NCI-H524 treated with DMSO at 0.1 percent for 48 hours (cell line): ENCODE results near the gene MVK.

Experiments used
- DNase-seq: peaks from one replicate; lab custom pipeline; 2025; lab: John Stamatoyannopoulos, UW

The MVK gene

DNA sequence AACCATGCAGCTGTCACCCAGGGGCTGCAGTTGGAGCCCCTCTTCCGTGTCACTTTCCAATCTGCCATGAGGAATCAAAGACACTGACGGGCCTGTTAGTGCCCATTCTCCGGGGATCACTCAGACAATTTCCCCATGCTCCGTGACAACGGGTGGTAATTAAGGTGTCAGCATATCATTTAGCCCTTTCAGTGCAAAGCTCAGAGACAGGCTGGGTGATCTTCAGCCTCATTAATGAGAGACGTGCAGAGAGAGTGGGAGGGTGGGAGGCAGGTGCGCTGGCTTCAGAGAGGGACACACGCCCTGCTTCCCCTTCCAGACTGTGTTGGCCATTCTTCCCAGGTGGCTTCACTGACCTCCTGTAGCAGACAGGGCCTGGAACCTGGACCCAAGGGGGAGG lies 58.7 kb downstream of the MVK start:
- DNase-seq, result no peak

DNA sequence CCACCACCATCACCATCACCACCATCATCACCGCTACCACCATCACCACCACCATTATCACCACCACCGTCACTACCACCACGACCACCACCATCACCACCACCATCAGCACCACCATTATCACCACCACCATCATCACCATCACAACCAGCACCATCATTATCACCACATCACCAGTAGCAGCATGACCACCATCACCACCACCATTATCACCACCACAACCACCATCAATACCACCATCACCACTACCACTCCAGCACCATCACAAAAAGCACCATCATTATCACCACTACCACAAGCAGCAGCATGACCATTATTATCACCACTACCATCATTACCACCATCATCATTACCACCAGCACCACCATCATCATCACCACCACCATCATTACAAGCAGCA lies 62.1 kb downstream of the MVK start:
- no peak for DNase-seq

DNA sequence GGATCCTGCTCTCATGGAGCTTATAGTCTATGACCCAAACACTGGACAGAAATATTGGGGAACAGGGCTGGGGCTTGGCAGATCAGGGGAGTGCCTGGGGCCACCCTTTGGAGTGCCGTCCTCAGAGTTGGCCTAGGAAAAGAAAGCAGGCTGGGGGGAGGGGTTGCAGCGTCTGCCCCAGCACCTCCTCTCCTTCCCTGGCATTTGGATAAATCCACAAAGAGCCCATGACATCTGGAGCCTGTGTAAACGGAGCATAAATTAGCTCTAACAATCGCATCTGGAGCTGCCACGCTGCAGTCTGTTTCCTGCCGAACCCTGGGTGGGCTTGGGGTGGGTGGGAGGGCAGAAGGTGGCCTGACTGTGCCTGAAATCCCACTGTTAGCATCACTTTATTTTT lies 63.8 kb downstream of the MVK start:
- peak; percentile 83 for DNase-seq

DNA sequence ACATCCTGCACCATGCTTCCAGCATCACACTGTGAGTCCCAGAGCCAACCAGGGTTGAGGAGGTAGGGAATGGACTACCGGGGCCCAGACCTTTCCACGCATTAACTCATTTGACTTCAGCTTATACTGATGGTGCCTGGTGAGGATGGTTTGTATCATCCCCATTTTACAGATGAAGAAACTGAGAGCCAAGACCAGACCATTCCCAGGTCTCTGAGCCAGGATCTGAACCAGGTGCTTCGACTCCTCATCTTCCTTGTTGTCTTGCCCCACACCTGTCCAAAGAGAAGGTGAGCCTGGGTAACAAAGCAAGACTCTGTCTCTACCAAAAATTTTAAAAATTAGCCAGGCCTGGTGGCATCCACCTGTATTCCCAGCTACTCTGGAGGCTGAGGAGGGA lies 64.4 kb downstream of the MVK start:
- no peak for DNase-seq

DNA sequence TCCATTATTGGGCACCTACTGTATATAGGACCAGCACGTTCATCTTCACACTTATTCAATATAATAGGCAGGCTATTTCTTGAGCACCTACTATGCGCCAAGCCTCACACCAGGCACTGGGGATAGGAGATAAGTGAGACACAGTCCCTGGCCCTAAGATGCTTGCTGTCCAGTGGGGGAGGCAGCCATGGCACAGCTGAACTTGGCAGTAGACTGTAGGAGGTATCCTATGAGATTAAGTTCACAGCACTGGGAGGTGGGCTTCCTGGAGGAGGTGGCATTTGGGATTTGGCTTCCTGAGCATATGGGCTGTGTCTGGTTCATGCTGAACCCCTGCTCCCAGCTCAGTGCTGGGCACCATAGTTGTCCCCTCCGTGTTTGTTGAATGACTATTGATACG lies 65.1 kb downstream of the MVK start:
- no peak for DNase-seq

DNA sequence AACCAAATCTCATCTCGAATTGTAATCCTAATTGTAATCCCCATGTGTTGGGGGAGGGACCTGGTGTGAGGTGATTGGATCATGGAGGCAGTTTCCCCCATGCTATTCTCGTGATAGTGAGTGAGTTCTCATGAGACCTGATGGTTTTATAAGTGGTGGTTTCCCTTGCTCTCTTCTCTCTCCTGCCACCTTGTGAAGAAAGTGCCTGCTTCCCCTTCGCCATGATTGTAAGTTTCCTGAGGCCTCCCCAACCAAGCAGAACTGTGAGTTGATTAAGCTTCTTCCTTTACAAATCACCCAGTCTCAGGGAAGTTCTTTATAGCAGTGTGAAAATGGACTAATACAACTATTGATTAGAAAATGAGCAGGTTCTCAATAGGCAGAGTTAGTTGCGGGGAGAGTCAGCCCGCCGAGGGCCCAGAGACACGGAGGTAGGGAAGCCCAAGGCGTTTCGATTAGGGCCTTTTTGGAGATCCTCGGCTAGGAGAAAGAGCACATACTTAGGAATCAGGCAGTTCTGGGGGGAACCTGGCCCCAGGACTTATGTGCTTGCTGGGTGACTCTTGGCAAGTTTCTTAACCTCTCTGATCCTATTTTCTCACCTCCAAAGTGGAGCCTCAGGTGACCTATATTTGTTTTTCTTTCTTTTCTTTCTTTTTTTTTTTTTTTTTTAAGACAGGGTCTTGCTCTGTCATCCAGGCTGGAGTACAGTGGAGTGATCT lies 65.7 kb downstream of the MVK start:
- peak; percentile 4 for DNase-seq

DNA sequence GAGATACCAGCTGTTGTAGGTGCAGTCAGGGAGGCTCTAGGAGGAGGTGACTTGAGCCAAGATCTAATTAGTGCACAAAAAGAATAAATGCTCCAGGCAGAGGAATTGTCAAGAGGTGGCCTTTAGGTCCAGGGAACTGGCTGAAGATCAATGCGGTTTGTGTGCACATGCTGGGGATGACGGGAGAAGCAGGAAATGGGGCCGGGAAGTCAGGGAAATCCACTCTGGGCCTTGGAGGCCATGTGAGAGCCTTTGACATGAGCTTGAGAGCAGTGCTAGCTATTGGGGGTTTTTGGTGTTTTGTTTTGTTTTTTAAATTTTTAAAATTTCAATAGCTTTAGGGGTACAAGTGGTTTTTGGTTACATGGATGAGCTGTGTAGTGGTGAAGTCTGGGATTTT lies 67.4 kb downstream of the MVK start:
- no peak for DNase-seq

DNA sequence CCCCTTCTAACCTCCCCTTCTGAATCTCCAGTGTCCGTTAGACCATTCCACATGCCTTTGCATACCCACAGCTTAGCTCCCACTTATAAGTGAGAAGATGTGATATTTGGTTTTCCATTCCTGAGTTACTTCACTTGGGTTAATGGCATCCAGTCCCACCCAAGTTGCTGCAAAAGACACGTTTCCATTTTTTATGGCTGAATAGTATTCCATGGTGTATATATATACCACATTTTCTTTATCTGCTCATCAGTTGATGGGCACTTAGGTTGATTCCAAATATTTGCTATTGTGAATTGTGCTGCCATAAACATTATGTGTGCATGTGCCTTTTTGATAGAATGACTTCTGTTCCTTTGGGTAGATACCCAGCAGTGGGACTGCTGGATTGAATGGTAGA lies 67.8 kb downstream of the MVK start:
- DNase-seq, result no peak

DNA sequence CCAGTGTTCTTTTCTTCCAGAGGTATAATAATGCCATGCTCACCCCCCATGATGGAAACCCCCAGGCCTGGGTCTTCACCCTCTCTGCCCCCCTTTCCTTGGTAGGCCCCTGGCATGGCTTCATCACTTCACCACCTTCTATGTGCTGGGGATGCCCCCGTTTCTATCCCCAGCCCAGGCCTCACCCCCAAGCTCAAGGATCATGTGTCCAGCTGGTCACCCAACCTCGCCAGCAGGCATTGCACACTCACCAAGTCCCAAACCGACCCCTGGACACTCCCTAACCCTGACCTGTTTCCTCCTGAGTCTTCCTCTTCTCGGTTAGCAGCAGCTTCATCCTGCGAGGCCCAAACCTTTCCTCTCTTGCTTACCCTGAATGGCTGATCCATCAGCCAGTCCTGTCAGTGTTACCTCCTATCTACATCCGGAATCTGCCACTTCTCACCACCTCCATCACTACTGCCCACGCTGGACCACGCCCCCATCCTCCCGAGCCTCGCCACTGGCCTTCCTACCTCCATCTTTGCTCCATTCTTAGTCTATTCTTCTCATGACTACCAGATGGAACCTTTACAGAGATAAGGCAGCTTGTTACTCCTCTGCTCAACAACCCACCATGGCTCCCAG lies 69.0 kb downstream of the MVK start:
- no peak for DNase-seq

DNA sequence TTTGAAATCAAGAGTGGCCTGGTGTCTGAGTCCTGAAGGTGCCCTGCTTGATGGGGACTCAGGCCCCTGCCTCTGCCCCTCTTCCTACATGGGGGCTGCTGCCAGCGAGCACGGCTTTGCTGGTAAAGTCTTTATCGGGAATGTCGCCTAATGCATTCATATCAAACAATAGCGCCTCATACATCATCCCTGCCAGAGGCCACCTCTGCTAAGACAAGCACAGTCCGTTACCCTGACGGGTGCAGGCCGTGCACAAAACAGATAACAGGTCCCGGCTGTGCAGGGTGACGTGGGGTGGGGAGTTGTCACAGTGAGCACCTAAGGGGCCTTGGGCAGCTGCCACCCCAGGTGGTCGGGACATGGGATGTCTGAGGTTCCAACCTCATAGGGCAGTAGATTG lies 71.6 kb downstream of the MVK start:
- no peak for DNase-seq

DNA sequence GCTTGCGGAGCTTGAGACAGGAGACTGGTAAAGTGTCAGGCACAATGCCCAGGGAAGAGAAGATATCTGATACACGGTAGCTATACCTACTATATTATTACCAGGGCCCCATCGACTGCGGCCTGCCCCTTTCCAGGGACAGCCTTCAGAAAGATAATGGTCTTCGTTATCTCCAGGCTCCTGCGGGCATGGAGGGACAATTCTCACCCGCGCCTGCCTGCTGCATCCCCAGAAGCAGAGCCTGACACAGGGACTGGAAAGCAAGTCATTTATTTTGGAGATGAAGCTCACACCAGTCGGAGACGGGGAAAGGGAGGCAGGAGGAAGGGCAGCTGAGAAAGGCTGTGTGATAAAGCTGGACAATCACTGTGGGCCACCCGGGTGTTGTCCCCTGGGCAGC lies 72.1 kb downstream of the MVK start:
- no peak for DNase-seq
